Mesendoderm (in vitro differentiated cells): Measurements from ENCODE around the gene LRRC47.

ENCODE experiments used
- DNase-seq: peaks from one replicate; pipeline ENCODE4 v3.0.0; 2013
- H2AK5ac ChIP-seq: 2 replicates; pipeline ENCODE4 v1.6.1; 2013; ENCODE audit warnings: low read length, inconsistent platforms
- H2BK120ac ChIP-seq: 2 replicates; pipeline ENCODE4 v1.6.1; 2013; ENCODE audit warnings: low read depth, mild to moderate bottlenecking, low read length, moderate library complexity, mixed read lengths
- H2BK15ac ChIP-seq: replicated peaks from 2 replicates; pipeline ENCODE4 v1.6.1; 2013; ENCODE audit warnings: low read depth, mild to moderate bottlenecking, moderate library complexity
- H2BK5ac ChIP-seq: 2 replicates; pipeline ENCODE4 v1.6.1; 2013; ENCODE audit warnings: low read length, inconsistent platforms
- H3K18ac ChIP-seq: 2 replicates; pipeline ENCODE4 v1.6.1; 2013; ENCODE audit warnings: mild to moderate bottlenecking, low read length, mixed read lengths
- H3K23ac ChIP-seq: one replicate; pipeline ENCODE4 v1.6.1; 2013; ENCODE audit warnings: low read length
- H3K27ac ChIP-seq: 2 replicates; pipeline ENCODE4 v1.5.1; 2013; ENCODE audit warnings: low read depth, mild to moderate bottlenecking, inconsistent platforms, low read length, moderate library complexity
- H3K27me3 ChIP-seq: 2 replicates; pipeline ENCODE4 v1.6.1; 2013; ENCODE audit warnings: low read length, control low read depth, mild to moderate bottlenecking, inconsistent platforms; ENCODE audit not compliant: insufficient read depth, poor library complexity
- H3K36me3 ChIP-seq: 2 replicates; pipeline ENCODE4 v1.6.1; 2013; ENCODE audit warnings: low read length, inconsistent platforms; ENCODE audit not compliant: control insufficient read depth, insufficient read depth
- H3K4ac ChIP-seq: one replicate; pipeline ENCODE4 v1.6.1; 2013; ENCODE audit warnings: low read depth, mild to moderate bottlenecking, low read length, moderate library complexity
- H3K4me1 ChIP-seq: 2 replicates; pipeline ENCODE4 v1.6.1; 2013; ENCODE audit warnings: low read depth, low read length, inconsistent platforms; ENCODE audit not compliant: control insufficient read depth
- H3K4me2 ChIP-seq: 2 replicates; pipeline ENCODE4 v1.6.1; 2013; ENCODE audit warnings: low read length
- H3K4me3 ChIP-seq: 2 replicates; pipeline ENCODE4 v1.5.1; 2013; ENCODE audit warnings: mild to moderate bottlenecking, low read length
- H3K56ac ChIP-seq: one replicate; pipeline ENCODE4 v1.6.1; 2013; ENCODE audit warnings: low read length
- H3K79me1 ChIP-seq: 2 replicates; pipeline ENCODE4 v1.6.1; 2013; ENCODE audit warnings: low read length, inconsistent platforms
- H3K79me2 ChIP-seq: 2 replicates; pipeline ENCODE4 v1.6.1; 2013; ENCODE audit warnings: mild to moderate bottlenecking, low read length; ENCODE audit not compliant: control insufficient read depth, insufficient read depth
- H3K9ac ChIP-seq: 2 replicates; pipeline ENCODE4 v1.6.1; 2013; ENCODE audit warnings: low read length, inconsistent platforms
- H4K5ac ChIP-seq: one replicate; pipeline ENCODE4 v1.6.1; 2013; ENCODE audit warnings: low read length
- H4K8ac ChIP-seq: one replicate; pipeline ENCODE4 v1.6.1; 2013; ENCODE audit warnings: low read depth, mild to moderate bottlenecking, control low read depth, low read length, moderate library complexity
- whole genome bisulfite sequencing: extraction: QIAGEN DNeasy Blood & Tissue Kit; methylation state at CpG from one replicate; pipeline ENCODE4 v1.1.7; 2013; ENCODE audit warnings: low lambda C conversion rate, missing lambda C conversion rate; ENCODE audit not compliant: insufficient coverage; ENCODE audit errors: extremely low coverage; 5-methylcytosine and 5-hydroxymethylcytosine counted together

The LRRC47 gene

GRCh38 chr1:3762151-3762872 lies 34.0 kb downstream of the LRRC47 start:
- Histone ChIP-seq H2BK120ac (no peak overlapping the region), H3K4me1 (no peaks in the 10 kb centered on the region), H2AK5ac (no peak overlapping the region), H4K5ac (no peak overlapping the region), H3K56ac (no peak overlapping the region), H3K27me3 (no peaks in the 10 kb centered on the region), H3K4me3 (no peak overlapping the region), H4K8ac (no peak overlapping the region), H3K36me3 (no peaks in the 10 kb centered on the region), H3K18ac (no peak overlapping the region), H3K27ac (no peak overlapping the region), H3K23ac (no peak overlapping the region), H3K79me1 (no peaks in the 10 kb centered on the region), H3K79me2 (no peaks in the 10 kb centered on the region), H2BK15ac (no peak overlapping the region), H3K9ac (no peak overlapping the region), H3K4me2 (no peak overlapping the region), H3K4ac (no peak overlapping the region), H2BK5ac (no peak overlapping the region)
- no peak for DNase-seq
- WGBS, result no CpG with 5 or more reads among the region's 15 CpGs

GRCh38 chr1:3761296-3762010 lies 34.8 kb downstream of the LRRC47 start:
- Histone ChIP-seq H3K27me3 (no peaks in the 10 kb centered on the region), H3K79me1 (no peaks in the 10 kb centered on the region), H3K36me3 (no peaks in the 10 kb centered on the region), H3K79me2 (no peaks in the 10 kb centered on the region), H3K18ac (no peak overlapping the region), H2BK5ac (no peak overlapping the region), H3K9ac (no peak overlapping the region), H3K4me3 (no peak overlapping the region), H3K27ac (no peak overlapping the region), H3K56ac (no peak overlapping the region), H2BK120ac (no peak overlapping the region), H2AK5ac (no peak overlapping the region), H3K4me2 (no peak overlapping the region), H2BK15ac (no peak overlapping the region), H4K5ac (no peak overlapping the region), H4K8ac (no peak overlapping the region), H3K4ac (no peak overlapping the region), H3K23ac (no peak overlapping the region), H3K4me1 (no peaks in the 10 kb centered on the region)
- no CpG with 5 or more reads among the region's 17 CpGs for WGBS
- DNase-seq, result no peak

- H2AK5ac ChIP-seq, result no peak overlapping the region
- H4K5ac ChIP-seq, result no peak overlapping the region
- H4K8ac ChIP-seq, result no peak overlapping the region
- H3K4me2 ChIP-seq, result no peak overlapping the region
- no peak overlapping the region for H2BK5ac ChIP-seq
- no peak for DNase-seq
- no peaks in the 10 kb centered on the region for H3K4me1 ChIP-seq
- H3K23ac ChIP-seq, result no peak overlapping the region
- H3K4ac ChIP-seq, result no peak overlapping the region
- H3K9ac ChIP-seq, result no peak overlapping the region
- no peaks in the 10 kb centered on the region for H3K79me2 ChIP-seq
- H2BK15ac ChIP-seq, result no peak overlapping the region
- no peaks in the 10 kb centered on the region for H3K27me3 ChIP-seq
- H3K18ac ChIP-seq, result no peak overlapping the region
- no peaks in the 10 kb centered on the region for H3K36me3 ChIP-seq
- H2BK120ac ChIP-seq, result no peak overlapping the region
- H3K27ac ChIP-seq, result no peak overlapping the region
- H3K4me3 ChIP-seq, result no peak overlapping the region
- H3K56ac ChIP-seq, result no peak overlapping the region
- whole genome bisulfite sequencing, result no CpG with 5 or more reads among the region's 6 CpGs
- no peaks in the 10 kb centered on the region for H3K79me1 ChIP-seq
Observed at GRCh38 chr1:3759796-3760195, 36.5 kb downstream of the LRRC47 start.

- Histone ChIP-seq H2AK5ac (no peak overlapping the region), H3K36me3 (no peaks in the 10 kb centered on the region), H3K4ac (no peak overlapping the region), H3K79me2 (no peaks in the 10 kb centered on the region), H3K4me3 (no peak overlapping the region), H2BK120ac (no peak overlapping the region), H3K27me3 (no peaks in the 10 kb centered on the region), H3K4me1 (no peaks in the 10 kb centered on the region), H3K56ac (no peak overlapping the region), H3K4me2 (no peak overlapping the region), H4K5ac (no peak overlapping the region), H2BK15ac (no peak overlapping the region), H3K79me1 (no peaks in the 10 kb centered on the region), H4K8ac (no peak overlapping the region), H3K9ac (no peak overlapping the region), H3K27ac (no peak overlapping the region), H3K23ac (no peak overlapping the region), H2BK5ac (no peak overlapping the region), H3K18ac (no peak overlapping the region)
- no CpG with 5 or more reads among the region's 6 CpGs for WGBS
- DNase-seq, result no peak
Observed at GRCh38 chr1:3759164-3759563, 37.1 kb downstream of the LRRC47 start.

- Histone ChIP-seq H2BK15ac (no peak overlapping the region), H3K36me3 (no peaks in the 10 kb centered on the region), H3K27me3 (no peaks in the 10 kb centered on the region), H3K18ac (no peak overlapping the region), H2AK5ac (no peak overlapping the region), H3K9ac (no peak overlapping the region), H3K27ac (no peak overlapping the region), H3K56ac (no peak overlapping the region), H4K8ac (no peak overlapping the region), H3K23ac (no peak overlapping the region), H3K4me1 (no peaks in the 10 kb centered on the region), H2BK120ac (no peak overlapping the region), H2BK5ac (no peak overlapping the region), H3K4ac (no peak overlapping the region), H3K4me2 (no peak overlapping the region), H3K4me3 (no peak overlapping the region), H3K79me2 (no peaks in the 10 kb centered on the region), H4K5ac (no peak overlapping the region), H3K79me1 (no peaks in the 10 kb centered on the region)
- no peak for DNase-seq
- WGBS, result no CpG with 5 or more reads among the region's 21 CpGs
Observed at GRCh38 chr1:3756394-3756793, 39.9 kb downstream of the LRRC47 start.
